ENCODE results near the gene HINT2. TPM values are rescaled to one million over a fixed set of nuclear protein-coding genes. Genes with fewer than 3 reads are reported as not detected.
A peak's percentile ranks its signal among the peaks of the same experiment; 100 is the strongest.

HINT2 gene
- total RNA-seq, 1 donor: 13.8 TPM

- no peak overlapping the region for H3K4me3 ChIP-seq (ENCODE audit: low read depth, low read length)
- TF ChIP-seq CTCF (IDR thresholded peaks at IDR 0.05; ENCODE audit: insufficient read depth, low read depth, low read length): no peak
- no peak for DNase-seq (ENCODE audit: low read depth)
Measured at GRCh38 chr9:35801328-35802128, 13.3 kb downstream of the HINT2 start.

DNA sequence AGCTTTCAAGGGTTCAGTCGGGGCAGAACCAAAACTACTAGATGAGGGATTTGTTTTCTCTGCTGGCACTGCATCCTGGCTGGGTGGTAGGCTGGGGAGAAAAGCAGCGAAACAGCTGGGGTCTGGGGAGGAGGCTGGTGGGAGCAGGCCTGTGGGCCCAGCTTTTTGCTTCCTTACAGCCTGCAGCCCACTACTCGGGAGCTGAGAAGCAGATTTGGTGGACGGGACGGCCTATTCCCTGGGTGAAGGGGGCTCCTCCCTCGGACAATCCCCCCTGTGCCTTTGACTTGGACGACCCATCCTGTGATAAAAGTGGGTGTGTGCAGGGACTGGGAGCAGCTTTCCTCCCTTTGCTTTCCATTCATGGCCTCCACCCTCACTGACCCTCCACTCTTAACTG, 14.3 kb downstream of the HINT2 start:
- H3K4me3 ChIP-seq (ENCODE audit: low read depth, low read length): no peak overlapping the region
- no peak for DNase-seq (ENCODE audit: low read depth)
- TF ChIP-seq CTCF (IDR thresholded peaks at IDR 0.05; ENCODE audit: insufficient read depth, low read depth, low read length): no peak

DNA sequence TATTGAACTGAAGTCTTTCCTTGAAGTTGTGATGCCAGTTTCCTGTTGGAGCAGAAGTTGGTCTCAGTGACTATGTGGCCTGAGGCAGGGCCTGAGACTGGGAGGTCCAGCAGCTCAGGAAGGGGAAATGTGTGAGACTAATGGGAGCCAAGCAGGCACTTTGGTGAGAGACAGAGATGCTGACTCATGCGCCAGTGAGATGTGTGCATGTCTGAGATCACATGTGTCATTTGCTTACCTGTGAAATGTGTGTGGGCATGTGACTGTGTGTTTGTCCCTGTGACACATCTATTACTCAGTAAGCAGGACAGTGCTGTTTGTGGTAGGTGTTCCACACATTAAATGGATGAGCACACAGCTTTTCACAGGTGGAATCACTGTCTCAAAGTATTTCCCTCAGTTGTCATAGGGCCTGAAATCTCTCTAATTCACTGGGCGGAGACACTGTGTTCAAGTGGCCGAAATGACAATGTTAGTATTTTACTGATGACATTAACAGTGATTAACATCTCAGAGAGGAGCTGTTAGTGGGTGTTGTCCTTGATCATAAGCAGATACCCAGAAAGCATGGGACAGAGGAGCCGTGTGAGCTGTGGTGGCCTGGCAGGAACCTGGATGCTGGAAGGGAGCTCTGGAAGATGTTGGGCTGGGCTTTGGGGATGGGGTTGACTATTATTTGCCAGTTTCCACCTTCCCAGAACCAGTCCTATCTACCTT, 16.0 kb downstream of the HINT2 start:
- no peak overlapping the region for H3K4me3 ChIP-seq (ENCODE audit: low read depth, low read length)
- TF ChIP-seq CTCF (IDR thresholded peaks at IDR 0.05; ENCODE audit: insufficient read depth, low read depth, low read length): no peak
- peak; percentile 23 for DNase-seq (ENCODE audit: low read depth)

DNA sequence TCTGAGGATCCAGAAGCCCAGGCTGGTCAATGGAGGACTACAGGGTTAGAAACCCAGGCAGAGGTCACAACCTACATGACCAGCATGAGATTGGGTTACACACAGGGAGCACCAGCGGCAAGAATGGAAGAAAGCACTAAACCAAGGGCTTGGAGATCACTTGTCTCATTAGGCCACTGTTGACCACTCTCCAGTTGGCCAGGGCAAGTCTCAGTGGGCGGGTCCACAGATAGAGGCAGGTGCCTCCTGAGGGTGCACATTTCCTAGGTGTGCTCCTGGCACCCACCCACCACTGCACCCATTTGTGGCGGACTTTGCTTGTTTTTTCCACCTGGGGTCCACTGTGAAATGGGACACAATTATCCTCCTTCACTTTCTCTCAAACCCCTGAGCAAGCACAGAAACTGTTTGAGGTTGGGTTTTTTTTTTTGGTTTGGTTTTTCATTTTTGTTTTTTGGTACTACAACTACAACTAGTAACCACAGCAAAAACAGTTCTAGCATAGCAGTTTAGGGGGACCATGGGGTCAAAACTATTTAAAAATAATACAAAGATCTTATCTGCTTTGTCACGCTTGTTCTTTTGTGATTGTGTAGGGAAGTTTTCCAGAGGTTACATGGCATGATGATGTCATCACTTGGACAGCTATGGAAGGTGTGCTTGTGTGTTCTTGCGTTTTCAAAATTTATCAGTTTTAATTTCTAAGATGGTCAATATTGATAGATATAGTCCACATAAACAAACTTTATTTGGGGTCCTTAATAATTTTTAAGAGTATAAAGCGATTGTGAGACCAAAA, 17.3 kb downstream of the HINT2 start:
- no peak for DNase-seq (ENCODE audit: low read depth)

GRCh38 chr9:35795695-35796094, 19.1 kb downstream of the HINT2 start:
- H3K4me3 ChIP-seq (ENCODE audit: low read depth, low read length): no peak overlapping the region
- no peak for TF ChIP-seq CTCF (IDR thresholded peaks at IDR 0.05; ENCODE audit: insufficient read depth, low read depth, low read length)
- no peak for DNase-seq (ENCODE audit: low read depth)

More for the DNA sequence above, 17.3 kb downstream of the HINT2 start:
- no peak overlapping the region for H3K4me3 ChIP-seq (ENCODE audit: low read depth, low read length)
- no peak for TF ChIP-seq CTCF (IDR thresholded peaks at IDR 0.05; ENCODE audit: insufficient read depth, low read depth, low read length)

DNA sequence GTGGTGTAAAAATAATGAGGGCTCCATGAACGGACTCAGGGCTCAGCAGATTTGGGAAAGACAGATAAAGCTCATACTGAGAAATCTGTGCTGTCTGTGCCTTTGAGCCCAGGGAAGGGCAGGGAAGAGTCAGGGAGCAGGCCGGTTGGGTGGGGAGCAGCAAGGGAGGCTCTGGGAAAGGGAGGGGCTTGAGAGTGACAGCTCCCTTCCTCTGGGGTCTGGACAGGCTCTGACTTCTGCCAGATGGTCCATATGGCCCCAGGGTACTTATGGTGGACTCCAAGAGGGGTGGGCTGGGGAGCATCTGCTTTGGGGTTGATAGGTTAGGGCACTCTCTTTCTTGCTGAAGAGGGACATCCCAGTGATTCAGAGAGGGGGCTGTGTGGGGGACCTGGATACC, 21.4 kb downstream of the HINT2 start:
- no peak for TF ChIP-seq CTCF (IDR thresholded peaks at IDR 0.05; ENCODE audit: insufficient read depth, low read depth, low read length)
- peak overlapping the region; percentile 60 for H3K4me3 ChIP-seq (ENCODE audit: low read depth, low read length)
- DNase-seq (ENCODE audit: low read depth): no peak

Data from fibroblast of villous mesenchyme (primary cell).